ENCODE data around the gene CERS2. TPM values are rescaled to one million over a fixed set of nuclear protein-coding genes. Genes with fewer than 3 reads are reported as not detected.
"Not testable (repeated sequence)": the region's sequence is repeated elsewhere in the genome, so short reads cannot be mapped to it uniquely, and the experiment has no call there.

CERS2 gene
- total RNA-seq, 1 experiment from 2014 or later: 68.8 TPM

GRCh38 chr1:150972417-150972940 lies 2.2 kb downstream of the CERS2 start:
- in situ Hi-C loops (cut with HindIII; ENCODE audit: low sequenced_read_pairs): no loop called here
- peak; percentile 55 for DNase-seq (ENCODE audit: low spot score)

- in situ Hi-C loops (cut with HindIII; ENCODE audit: low sequenced_read_pairs): no loop called here
- DNase-seq (ENCODE audit: low spot score): no peak
Measured at GRCh38 chr1:150971583-150972416, 2.8 kb downstream of the CERS2 start.

GRCh38 chr1:150970808-150971582 lies 3.6 kb downstream of the CERS2 start:
- no peak for DNase-seq (ENCODE audit: low spot score)
- in situ Hi-C loops (cut with HindIII; ENCODE audit: low sequenced_read_pairs): no loop called here

- in situ Hi-C loops (cut with HindIII; ENCODE audit: low sequenced_read_pairs): no loop called here
- DNase-seq (ENCODE audit: low spot score): no peak
Measured at GRCh38 chr1:150969626-150970025, 5.0 kb downstream of the CERS2 start.

GRCh38 chr1:150968491-150968890 lies 6.1 kb downstream of the CERS2 start:
- DNase-seq (ENCODE audit: low spot score): no peak
- in situ Hi-C loops (cut with HindIII; ENCODE audit: low sequenced_read_pairs): no loop called here

GRCh38 chr1:150967936-150968335 lies 6.7 kb downstream of the CERS2 start:
- DNase-seq (ENCODE audit: low spot score): no peak
- in situ Hi-C loops (cut with HindIII; ENCODE audit: low sequenced_read_pairs): no loop called here

GRCh38 chr1:150966011-150966410 lies 8.6 kb downstream of the CERS2 start:
- no peak for DNase-seq (ENCODE audit: low spot score)
- in situ Hi-C loops (cut with HindIII; ENCODE audit: low sequenced_read_pairs): no loop called here

GRCh38 chr1:150965605-150966004 lies 9.0 kb downstream of the CERS2 start:
- in situ Hi-C loops (cut with HindIII; ENCODE audit: low sequenced_read_pairs): no loop called here
- DNase-seq (ENCODE audit: low spot score): no peak

- in situ Hi-C loops (cut with HindIII; ENCODE audit: low sequenced_read_pairs): no loop called here
- no peak for DNase-seq (ENCODE audit: low spot score)
Measured at GRCh38 chr1:150964164-150964489, 10.5 kb downstream of the CERS2 start.

- DNase-seq (ENCODE audit: low spot score): no peak
- in situ Hi-C loops (cut with HindIII; ENCODE audit: low sequenced_read_pairs): no loop called here
Measured at GRCh38 chr1:150963321-150964163, 11.1 kb downstream of the CERS2 start.

GRCh38 chr1:150961756-150962155 lies 12.9 kb downstream of the CERS2 start:
- in situ Hi-C loops (cut with HindIII; ENCODE audit: low sequenced_read_pairs): no loop called here
- DNase-seq (ENCODE audit: low spot score): no peak

GRCh38 chr1:150960646-150961045 lies 14.0 kb downstream of the CERS2 start:
- in situ Hi-C loops (cut with HindIII; ENCODE audit: low sequenced_read_pairs): no loop called here
- DNase-seq (ENCODE audit: low spot score): no peak

- in situ Hi-C loops (cut with HindIII; ENCODE audit: low sequenced_read_pairs): no loop called here
- DNase-seq (ENCODE audit: low spot score): no peak
Measured at GRCh38 chr1:150957666-150958065, 17.0 kb downstream of the CERS2 start.

GRCh38 chr1:150955280-150955679 lies 19.4 kb downstream of the CERS2 start:
- no peak for DNase-seq (ENCODE audit: low spot score)
- in situ Hi-C loops (cut with HindIII; ENCODE audit: low sequenced_read_pairs): no loop called here

- no peak for DNase-seq (ENCODE audit: low spot score)
- in situ Hi-C loops (cut with HindIII; ENCODE audit: low sequenced_read_pairs): no loop called here
Measured at GRCh38 chr1:150954708-150955107, 19.9 kb downstream of the CERS2 start.

GRCh38 chr1:150944856-150945255 lies 29.8 kb downstream of the CERS2 start:
- in situ Hi-C loops (cut with HindIII; ENCODE audit: low sequenced_read_pairs): no loop called here
- no peak for DNase-seq (ENCODE audit: low spot score)

GRCh38 chr1:150931773-150932172 lies 42.9 kb downstream of the CERS2 start:
- in situ Hi-C loops (cut with HindIII; ENCODE audit: low sequenced_read_pairs): no loop called here
- DNase-seq (ENCODE audit: low spot score): no peak

- in situ Hi-C loops (cut with HindIII; ENCODE audit: low sequenced_read_pairs); DNase-seq (ENCODE audit: low spot score): not testable (repeated sequence)
Measured at GRCh38 chr1:150928775-150929174, 45.9 kb downstream of the CERS2 start.

GRCh38 chr1:150928286-150928685 lies 46.3 kb downstream of the CERS2 start:
- no peak for DNase-seq (ENCODE audit: low spot score)
- in situ Hi-C loops (cut with HindIII; ENCODE audit: low sequenced_read_pairs): no loop called here

- no peak for DNase-seq (ENCODE audit: low spot score)
- in situ Hi-C loops (cut with HindIII; ENCODE audit: low sequenced_read_pairs): no loop called here
Measured at GRCh38 chr1:150927624-150928023, 47.0 kb downstream of the CERS2 start.
